Liver (tissue), 9 donors: ENCODE measurements around the gene DAGLB. TPM values are rescaled to one million over a fixed set of nuclear protein-coding genes. Genes with fewer than 3 reads are reported as not detected.
A peak's percentile ranks its signal among the peaks of the same experiment; 100 is the strongest.

Experiments
- DNase-seq: peaks from one replicate; pipeline ENCODE4 v3.0.0-alpha.2; 2017; ENCODE audit warnings: low spot score
- H3K27ac ChIP-seq, 2 donors: one replicate each; pipeline ENCODE4 v1.7.0; 2013; ENCODE audit warnings: inconsistent platforms in 2 of 2, low read length in 2 of 2, control low read depth in 1 of 2, low read depth in 1 of 2, mild to moderate bottlenecking in 1 of 2
- H3K27me3 ChIP-seq, 4 donors: one replicate each; pipeline versions ENCODE4 v1.6.1 to v1.7.0; 2013; ENCODE audit warnings: low read length in 3 of 4, inconsistent platforms in 1 of 4, mild to moderate bottlenecking in 1 of 4, moderate library complexity in 1 of 4; ENCODE audit not compliant: control insufficient read depth in 4 of 4, insufficient read depth in 4 of 4
- H3K36me3 ChIP-seq, 4 donors: one replicate each; pipeline versions ENCODE4 v1.6.1 to v1.7.0; 2013; ENCODE audit warnings: low read length in 3 of 4, mild to moderate bottlenecking in 3 of 4, low read depth in 1 of 4, moderate library complexity in 1 of 4; ENCODE audit not compliant: control insufficient read depth in 4 of 4, insufficient read depth in 3 of 4
- H3K4me1 ChIP-seq, 4 donors: one replicate each; pipeline versions ENCODE4 v1.6.1 to v1.7.0; 2013; ENCODE audit warnings: low read length in 3 of 4, mild to moderate bottlenecking in 3 of 4, moderate library complexity in 1 of 4; ENCODE audit not compliant: control insufficient read depth in 4 of 4, insufficient read depth in 4 of 4
- H3K4me3 ChIP-seq, 3 donors: one replicate each; pipeline versions ENCODE4 v1.6.1 to v1.7.0; 2013; ENCODE audit warnings: low read length in 3 of 3, control low read depth in 1 of 3, low read depth in 1 of 3, mild to moderate bottlenecking in 1 of 3
- H3K9ac ChIP-seq, 2 donors: one replicate each; pipeline ENCODE4 v1.7.0; 2013; ENCODE audit warnings: low read length in 2 of 2, mild to moderate bottlenecking in 2 of 2, moderate library complexity in 2 of 2, control low read depth in 1 of 2, low read depth in 1 of 2
- H3K9me3 ChIP-seq, 4 donors: one replicate each; pipeline versions ENCODE4 v1.6.1 to v1.7.0; 2013; ENCODE audit warnings: low read length in 3 of 4; ENCODE audit not compliant: control insufficient read depth in 4 of 4
- ATF3 ChIP-seq: IDR thresholded peaks from 2 replicates; pipeline ENCODE4 v1.6.1; 2016; ENCODE audit warnings: antibody characterized with exemption
- EGR1 ChIP-seq, 2 donors: IDR thresholded peaks; 2 replicates each; pipeline ENCODE4 v1.6.1; 2016 to 2018; ENCODE audit warnings: antibody characterized with exemption in 2 of 2, low read depth in 2 of 2
- FOXA1 ChIP-seq: IDR thresholded peaks from 2 replicates; pipeline ENCODE4 v1.6.1; 2016; ENCODE audit warnings: antibody characterized with exemption
- GABPA ChIP-seq, 2 donors: IDR thresholded peaks in 1 of 2; conservative IDR thresholded peaks in 1 of 2; 2 replicates each; pipeline ENCODE4 v1.6.1; 2016; ENCODE audit warnings: antibody characterized with exemption in 2 of 2, mild to moderate bottlenecking in 1 of 2, moderate library complexity in 1 of 2
- HNF4A ChIP-seq, 2 donors: conservative IDR thresholded peaks; 2 replicates each; pipeline ENCODE4 v1.6.1; 2016; ENCODE audit warnings: antibody characterized with exemption in 2 of 2, mild to moderate bottlenecking in 2 of 2
- HNF4G ChIP-seq: IDR thresholded peaks from 2 replicates; pipeline ENCODE4 v1.6.1; 2016; ENCODE audit warnings: antibody characterized with exemption
- RAD21 ChIP-seq, 2 donors: IDR thresholded peaks; 2 replicates each; pipeline ENCODE4 v1.6.1; 2016; ENCODE audit warnings: antibody characterized with exemption in 2 of 2, mild to moderate bottlenecking in 2 of 2
- REST ChIP-seq: IDR thresholded peaks from 2 replicates; pipeline ENCODE4 v1.6.1; 2016; ENCODE audit warnings: antibody characterized with exemption, mild to moderate bottlenecking
- YY1 ChIP-seq: IDR thresholded peaks from 2 replicates; pipeline ENCODE4 v1.6.1; 2016; ENCODE audit warnings: antibody characterized with exemption, mild to moderate bottlenecking
- WGBS: extraction: QIAGEN DNeasy Blood & Tissue Kit; methylation state at CpG from one replicate; pipeline ENCODE4 v1.1.7; 2013; 5-methylcytosine and 5-hydroxymethylcytosine counted together
- polyA plus RNA-seq, 2 donors: library from polyadenylated mRNA; stranded (reverse) in 1 of 2; unstranded in 1 of 2; fragments of 200-250 nt in 1 of 2; fragments of >200 nt in 1 of 2; fragmentation: Nextera tagmentation in 1 of 2; extraction: Ambion mirVana in 1 of 2; gene quantifications; one replicate each; pipeline versions ENCODE4 v1.2.1 to v1.2.3, GENCODE V29; 2013 to 2015
- total RNA-seq, 2 donors: library from RNA; depleted of rRNA; stranded (reverse); fragments of >200 nt; gene quantifications; one replicate each; pipeline ENCODE4 v1.2.3, GENCODE V29; 2014
- TF ChIP-seq, protein P1 (sequence below): IDR thresholded peaks from 2 replicates; pipeline ENCODE4 v1.6.1; 2016; ENCODE audit warnings: antibody characterized with exemption
- donor health status: healthy.
- donor health status: healthy.
- donor health status: healthy.
- donor health status: healthy.
- donor health status: healthy.

The DAGLB gene
- total and polyA plus RNA-seq, 4 donors = 4.9 to 10.7 (median 8.4) TPM

DNA sequence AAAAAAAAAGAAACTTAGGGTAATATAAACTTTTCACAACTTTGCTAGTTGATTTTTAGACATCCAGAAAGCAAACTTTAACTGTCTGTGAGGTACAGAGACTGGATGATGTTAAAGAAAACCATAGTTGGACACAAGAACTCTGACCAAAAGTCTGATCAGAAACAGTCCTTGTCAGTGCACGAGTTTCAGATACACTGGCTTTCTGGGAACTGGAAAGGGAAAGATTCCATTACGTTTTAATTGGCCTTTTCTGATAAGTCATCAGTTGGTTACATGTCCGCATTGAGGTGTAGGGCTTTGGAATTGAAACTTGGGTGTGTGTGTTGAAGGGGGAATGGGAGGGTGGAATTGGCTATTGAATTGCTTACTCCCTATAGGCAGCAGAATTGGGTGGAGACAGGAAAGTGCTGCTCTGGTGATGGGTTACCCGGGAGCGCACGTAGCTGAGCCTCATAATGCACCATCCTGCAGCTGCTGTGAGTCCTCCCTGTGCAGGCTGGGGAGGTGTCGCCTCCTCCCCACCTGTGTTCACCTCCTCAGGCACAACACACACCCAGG lies 59.9 kb downstream of the DAGLB start (continued):
- TF ChIP-seq REST (no peak), HNF4G (no peak)

DNA sequence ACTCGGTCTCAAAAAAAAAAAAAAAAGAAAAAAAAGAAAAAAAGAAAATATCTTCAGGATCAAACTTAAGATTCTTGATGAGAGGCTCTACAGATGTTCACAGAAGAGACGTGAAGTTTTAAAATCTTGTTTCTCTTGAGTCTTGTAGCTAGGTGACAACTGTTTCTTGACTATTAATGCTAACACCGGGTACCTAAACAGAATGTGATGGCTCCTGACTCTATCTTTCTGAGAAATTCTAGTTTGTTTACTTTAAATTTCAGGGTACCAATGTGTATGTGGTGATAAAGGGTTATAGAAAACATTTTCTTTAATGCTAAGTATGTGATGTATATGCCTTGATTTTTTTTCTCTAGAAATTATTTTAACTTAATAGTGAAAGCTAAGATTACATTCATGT lies 61.0 kb downstream of the DAGLB start:
- no peak overlapping the region for H3K9ac ChIP-seq
- TF ChIP-seq HNF4A (conservative IDR thresholded peaks at IDR 0.05) (no peak), FOXA1 (no peak), REST (no peak), EGR1 (IDR thresholded peaks at IDR 0.05; ENCODE audit: low read depth in 2 of 2) (no peak), YY1 (no peak)
- H3K4me1 ChIP-seq = peaks cover 20 to 44% (median 31%) of the 10 kb centered on the region in 4 donors
- H3K9me3 ChIP-seq = no peaks in the 10 kb centered on the region
- H3K27ac ChIP-seq = peak overlapping the region; percentile 7 to 9
- no peaks in the 10 kb centered on the region for H3K27me3 ChIP-seq
- 94% methylated on average over 3 of the region's 3 CpGs for WGBS
- H3K36me3 ChIP-seq = peaks cover 0 to 6% (median under 1%) of the 10 kb centered on the region in 4 donors
- no peak overlapping the region for H3K4me3 ChIP-seq
- no peak for DNase-seq

DNA sequence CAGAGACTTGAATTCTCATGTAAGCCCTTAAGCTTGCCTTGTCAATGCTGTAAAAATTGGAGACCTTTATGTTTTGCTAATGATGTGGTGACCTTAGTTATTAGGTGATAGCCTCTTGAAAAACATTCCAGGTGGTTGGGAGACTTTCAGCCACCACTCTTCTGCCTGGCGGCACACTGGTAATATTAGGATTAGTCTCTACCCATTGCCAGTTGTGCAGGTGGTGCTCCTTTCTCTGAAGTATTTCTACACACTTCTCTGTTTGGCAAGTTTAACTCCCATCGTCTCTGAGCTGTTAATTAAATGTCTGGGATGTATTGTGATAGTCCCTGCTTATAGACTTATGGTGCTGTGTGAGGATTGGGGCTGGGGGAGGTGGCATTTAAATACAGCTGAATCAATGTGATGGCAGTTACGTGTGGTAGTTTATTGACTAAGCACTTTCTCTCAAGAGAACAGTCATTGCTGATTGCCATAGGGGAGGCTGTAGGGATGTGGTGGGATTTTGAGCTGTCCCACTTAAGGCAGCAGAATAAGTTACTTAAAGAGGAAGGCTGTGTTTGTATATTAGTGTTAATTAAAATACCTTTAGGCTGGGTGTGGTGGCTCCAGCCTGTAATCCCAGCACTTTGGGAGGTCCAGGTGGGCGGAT lies 61.7 kb downstream of the DAGLB start:
- Histone ChIP-seq H3K9ac (no peak overlapping the region), H3K36me3 (peaks cover 0 to 6% (median under 1%) of the 10 kb centered on the region in 4 donors), H3K27ac (peak overlapping the region; percentile 51 to 78), H3K4me3 (no peak overlapping the region), H3K9me3 (no peaks in the 10 kb centered on the region), H3K27me3 (no peaks in the 10 kb centered on the region), H3K4me1 (peaks cover 20 to 44% (median 32%) of the 10 kb centered on the region in 4 donors)
- WGBS = 71% methylated on average over 4 of the region's 4 CpGs
- DNase-seq = no peak
- TF ChIP-seq, protein P1, sequence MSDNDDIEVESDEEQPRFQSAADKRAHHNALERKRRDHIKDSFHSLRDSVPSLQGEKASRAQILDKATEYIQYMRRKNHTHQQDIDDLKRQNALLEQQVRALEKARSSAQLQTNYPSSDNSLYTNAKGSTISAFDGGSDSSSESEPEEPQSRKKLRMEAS = no peak
- TF ChIP-seq ATF3 (no peak), RAD21 (IDR thresholded peaks at IDR 0.05) (no peak), GABPA (IDR thresholded peaks at IDR 0.05 in 1 of 2, conservative IDR thresholded peaks at IDR 0.05 in 1 of 2) (no peak), HNF4G (no peak)
